Trophoblast cell (in vitro differentiated cells and primary cell): Measurements from ENCODE around the gene ACBD6.

Source experiments
- DNase-seq, 2 donors: peaks; one replicate each; pipeline ENCODE4 v3.0.0-alpha.2; 2016
- H2AFZ ChIP-seq: 2 replicates; pipeline ENCODE4 v1.6.1; 2013; ENCODE audit warnings: low read length, moderate library complexity, mild to moderate bottlenecking; ENCODE audit not compliant: insufficient read depth, poor library complexity
- H2AK5ac ChIP-seq: 2 replicates; pipeline ENCODE4 v1.6.1; 2013; ENCODE audit warnings: mild to moderate bottlenecking, low read length
- H2BK120ac ChIP-seq: 2 replicates; pipeline ENCODE4 v1.6.1; 2013; ENCODE audit warnings: low read length, mild to moderate bottlenecking, moderate library complexity; ENCODE audit not compliant: insufficient read depth, poor library complexity
- H2BK12ac ChIP-seq: 2 replicates; pipeline ENCODE4 v1.6.1; 2013; ENCODE audit warnings: mild to moderate bottlenecking, low read length, moderate library complexity
- H2BK5ac ChIP-seq: 2 replicates; pipeline ENCODE4 v1.6.1; 2013; ENCODE audit warnings: low read length, low read depth, moderate library complexity, mild to moderate bottlenecking; ENCODE audit not compliant: poor library complexity
- H3K14ac ChIP-seq: 2 replicates; pipeline ENCODE4 v1.6.1; 2013; ENCODE audit warnings: mild to moderate bottlenecking, low read length
- H3K18ac ChIP-seq: 2 replicates; pipeline ENCODE4 v1.6.1; 2013; ENCODE audit warnings: mild to moderate bottlenecking, low read length
- H3K23ac ChIP-seq: 2 replicates; pipeline ENCODE4 v1.6.1; 2013; ENCODE audit warnings: low read length
- H3K27ac ChIP-seq: 2 replicates; pipeline ENCODE4 v1.5.1; 2013; ENCODE audit warnings: low read depth, mild to moderate bottlenecking, inconsistent platforms, low read length, moderate library complexity
- H3K27me3 ChIP-seq: 2 replicates; pipeline ENCODE4 v1.6.1; 2013; ENCODE audit warnings: inconsistent platforms, mild to moderate bottlenecking, low read length, moderate library complexity; ENCODE audit not compliant: insufficient read depth
- H3K36me3 ChIP-seq, 2 experiments: 1 replicate in 1 of 2; 2 replicates in 1 of 2; pipeline ENCODE4 v1.6.1; 2013; ENCODE audit warnings: low read length in 2 of 2, mild to moderate bottlenecking in 2 of 2, moderate library complexity in 1 of 2; ENCODE audit not compliant: insufficient read depth in 2 of 2, control insufficient read depth in 1 of 2
- H3K4ac ChIP-seq: 2 replicates; pipeline ENCODE4 v1.6.1; 2013; ENCODE audit warnings: low read depth, mild to moderate bottlenecking, low read length, moderate library complexity
- H3K4me1 ChIP-seq, 2 experiments: 1 replicate in 1 of 2; 2 replicates in 1 of 2; pipeline ENCODE4 v1.6.1; 2013; ENCODE audit warnings: low read length in 2 of 2, mild to moderate bottlenecking in 2 of 2, moderate library complexity in 1 of 2; ENCODE audit not compliant: insufficient read depth in 2 of 2, control insufficient read depth in 1 of 2
- H3K4me2 ChIP-seq: 2 replicates; pipeline ENCODE4 v1.6.1; 2013; ENCODE audit warnings: inconsistent platforms, mild to moderate bottlenecking, low read length, moderate library complexity
- H3K4me3 ChIP-seq: 2 replicates; pipeline ENCODE4 v1.5.1; 2013; ENCODE audit warnings: mild to moderate bottlenecking, low read depth, low read length, inconsistent platforms
- H3K79me1 ChIP-seq: one replicate; pipeline ENCODE4 v1.6.1; 2013; ENCODE audit warnings: low read length
- H3K79me2 ChIP-seq: 2 replicates; pipeline ENCODE4 v1.6.1; 2013; ENCODE audit warnings: low read length, mild to moderate bottlenecking; ENCODE audit not compliant: control insufficient read depth, insufficient read depth, poor library complexity
- H3K9ac ChIP-seq: 2 replicates; pipeline ENCODE4 v1.6.1; 2013; ENCODE audit warnings: mild to moderate bottlenecking, low read length
- H3K9me3 ChIP-seq: 2 replicates; pipeline ENCODE4 v1.6.1; 2013; ENCODE audit warnings: low read depth, mild to moderate bottlenecking, control low read depth, inconsistent platforms, low read length; ENCODE audit not compliant: insufficient read depth
- H4K12ac ChIP-seq: 2 replicates; pipeline ENCODE4 v1.6.1; 2013; ENCODE audit warnings: low read depth, mild to moderate bottlenecking, low read length, moderate library complexity
- H4K8ac ChIP-seq: 2 replicates; pipeline ENCODE4 v1.6.1; 2013; ENCODE audit warnings: low read depth, mild to moderate bottlenecking, low read length, moderate library complexity
- H4K91ac ChIP-seq: one replicate; pipeline ENCODE4 v1.6.1; 2013; ENCODE audit warnings: low read depth, mild to moderate bottlenecking, low read length, moderate library complexity
- WGBS: extraction: QIAGEN DNeasy Blood & Tissue Kit; methylation state at CpG from one replicate; pipeline ENCODE4 v1.1.7; 2013; ENCODE audit warnings: missing lambda C conversion rate; ENCODE audit not compliant: insufficient read length, insufficient coverage; ENCODE audit errors: extremely low coverage; 5-methylcytosine and 5-hydroxymethylcytosine counted together

The ACBD6 gene

DNA sequence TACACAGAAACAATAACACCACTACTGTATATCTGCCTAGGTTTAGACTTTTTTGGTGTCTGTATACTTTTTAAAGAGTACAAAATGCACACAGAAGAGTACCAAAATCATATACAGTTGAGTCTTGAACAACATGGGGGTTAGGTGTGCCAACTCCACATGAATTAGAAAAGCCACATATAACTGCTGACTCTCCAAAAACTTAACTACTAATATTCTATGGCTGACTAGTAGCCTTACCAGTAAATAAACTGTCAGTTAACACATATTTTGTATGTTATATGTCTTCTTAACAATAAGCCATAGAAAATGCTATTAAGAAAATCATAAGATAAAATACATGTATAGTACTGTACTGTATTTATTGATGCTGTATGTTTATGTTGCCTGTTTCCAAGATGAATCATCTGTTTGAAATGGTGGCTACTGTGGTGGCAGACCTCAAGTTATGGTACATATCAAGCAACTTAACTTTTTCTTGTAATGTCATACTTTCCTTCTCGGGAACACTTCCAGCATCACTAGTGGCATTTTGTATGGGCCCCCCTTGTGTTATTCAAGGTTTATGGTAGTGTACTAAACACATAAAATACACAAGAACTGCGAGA is 201.1 kb downstream of the ACBD6 start:
- Histone ChIP-seq H3K14ac (no peak overlapping the region), H2BK5ac (no peak overlapping the region), H3K9ac (no peak overlapping the region), H4K12ac (no peak overlapping the region), H3K4me2 (no peak overlapping the region), H3K4me1 (no peaks in the 10 kb centered on the region), H3K4me3 (no peak overlapping the region), H2AK5ac (no peak overlapping the region), H4K91ac (no peak overlapping the region), H3K79me1 (no peaks in the 10 kb centered on the region), H2AFZ (no peak overlapping the region), H2BK120ac (no peak overlapping the region), H3K9me3 (no peaks in the 10 kb centered on the region), H3K36me3 (no peaks in the 10 kb centered on the region), H3K79me2 (no peaks in the 10 kb centered on the region), H3K27ac (no peak overlapping the region), H2BK12ac (no peak overlapping the region), H3K18ac (no peak overlapping the region), H4K8ac (no peak overlapping the region), H3K4ac (no peak overlapping the region), H3K23ac (no peak overlapping the region), H3K27me3 (no peaks in the 10 kb centered on the region)
- no CpG with 5 or more reads among the region's 2 CpGs for WGBS
- no peak for DNase-seq

DNA sequence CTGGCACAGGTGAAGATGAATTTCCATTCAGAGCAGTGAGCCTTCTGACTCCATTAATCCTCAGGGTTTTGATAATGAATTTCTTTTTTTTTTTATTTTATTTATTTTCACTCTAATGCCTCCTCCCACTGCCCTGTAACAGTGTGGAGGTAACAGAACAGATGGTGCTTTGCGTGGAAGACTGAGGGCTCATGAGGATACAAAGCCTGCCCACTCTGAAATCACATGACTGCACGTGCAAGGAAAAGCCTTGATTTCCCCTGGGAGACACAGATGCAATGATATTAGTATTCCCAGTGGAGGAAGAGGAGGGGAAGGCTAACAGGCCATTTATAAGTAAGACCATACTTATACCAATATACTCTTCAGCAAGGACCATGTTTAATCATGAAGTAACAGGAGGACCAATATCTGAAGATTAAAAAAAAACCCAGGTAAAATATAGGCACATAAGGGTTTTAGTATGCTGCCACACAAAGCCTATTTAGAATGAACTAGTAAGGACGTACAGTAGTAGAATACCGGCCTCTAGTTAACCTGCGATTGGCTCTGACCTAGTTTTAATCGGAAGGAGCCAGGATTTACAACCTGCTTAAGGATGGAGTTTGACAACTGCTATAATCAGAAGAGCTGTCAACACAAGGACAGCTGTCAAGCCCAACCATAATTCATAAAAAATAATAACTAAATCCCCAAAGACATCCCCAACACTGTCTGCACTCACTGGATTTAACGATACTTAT is 202.7 kb downstream of the ACBD6 start:
- no peak overlapping the region for H3K18ac ChIP-seq
- H3K9ac ChIP-seq: no peak overlapping the region
- no peak overlapping the region for H2BK5ac ChIP-seq
- H3K9me3 ChIP-seq: no peaks in the 10 kb centered on the region
- H3K27me3 ChIP-seq: no peaks in the 10 kb centered on the region
- no peaks in the 10 kb centered on the region for H3K79me2 ChIP-seq
- no peak overlapping the region for H3K4me3 ChIP-seq
- no peak overlapping the region for H2AK5ac ChIP-seq
- no peak overlapping the region for H4K12ac ChIP-seq
- no peak overlapping the region for H3K4ac ChIP-seq
- no peak for DNase-seq
- no CpG with 5 or more reads among the region's 7 CpGs for WGBS
- no peak overlapping the region for H4K91ac ChIP-seq
- H3K23ac ChIP-seq: no peak overlapping the region
- H3K79me1 ChIP-seq: no peaks in the 10 kb centered on the region
- H2AFZ ChIP-seq: no peak overlapping the region
- no peak overlapping the region for H3K27ac ChIP-seq
- no peak overlapping the region for H3K14ac ChIP-seq
- no peaks in the 10 kb centered on the region for H3K4me1 ChIP-seq
- H3K36me3 ChIP-seq: no peaks in the 10 kb centered on the region
- no peak overlapping the region for H2BK12ac ChIP-seq
- no peak overlapping the region for H3K4me2 ChIP-seq
- no peak overlapping the region for H2BK120ac ChIP-seq
- H4K8ac ChIP-seq: no peak overlapping the region

- Histone ChIP-seq H3K36me3 (no peaks in the 10 kb centered on the region), H3K4ac (no peak overlapping the region), H3K27me3 (no peaks in the 10 kb centered on the region), H3K79me2 (no peaks in the 10 kb centered on the region), H3K4me2 (no peak overlapping the region), H3K79me1 (no peaks in the 10 kb centered on the region), H3K14ac (no peak overlapping the region), H3K9ac (no peak overlapping the region), H2BK12ac (no peak overlapping the region), H2BK5ac (no peak overlapping the region), H3K9me3 (no peaks in the 10 kb centered on the region), H4K8ac (no peak overlapping the region), H2BK120ac (no peak overlapping the region), H3K27ac (no peak overlapping the region), H3K23ac (no peak overlapping the region), H4K12ac (no peak overlapping the region), H3K4me3 (no peak overlapping the region), H2AFZ (no peak overlapping the region), H4K91ac (no peak overlapping the region), H2AK5ac (no peak overlapping the region), H3K18ac (no peak overlapping the region), H3K4me1 (no peaks in the 10 kb centered on the region)
- no CpG with 5 or more reads among the region's 1 CpG for WGBS
- DNase-seq: no peak
These were observed 206.4 kb downstream of the ACBD6 start for GRCh38 chr1:180295999-180296398.

DNA sequence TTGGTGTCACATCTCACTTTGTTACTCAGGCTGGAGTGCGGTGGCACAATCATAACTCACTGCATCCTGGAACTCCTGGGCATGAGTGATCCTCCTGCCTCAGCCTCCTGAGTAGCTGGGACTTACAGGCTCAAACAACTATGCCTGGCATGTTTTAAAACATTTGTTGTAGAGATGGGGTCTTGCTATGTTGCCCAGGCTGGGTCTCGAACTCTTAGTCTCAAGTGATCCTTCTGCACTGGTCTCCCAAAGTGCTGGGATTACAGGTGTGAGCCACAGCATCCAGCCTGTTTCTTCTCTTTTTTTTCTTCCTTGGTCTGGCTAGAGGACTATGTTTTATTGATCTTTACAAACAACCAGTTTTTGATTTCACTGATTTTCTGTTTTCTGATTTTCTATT is 207.7 kb downstream of the ACBD6 start:
- Histone ChIP-seq H2BK120ac (no peak overlapping the region), H3K27me3 (no peaks in the 10 kb centered on the region), H3K9me3 (no peaks in the 10 kb centered on the region), H4K12ac (no peak overlapping the region), H3K4ac (no peak overlapping the region), H3K36me3 (no peaks in the 10 kb centered on the region), H2AFZ (no peak overlapping the region), H4K8ac (no peak overlapping the region), H2BK5ac (no peak overlapping the region), H3K9ac (no peak overlapping the region), H3K27ac (no peak overlapping the region), H3K79me1 (no peaks in the 10 kb centered on the region), H3K18ac (no peak overlapping the region), H4K91ac (no peak overlapping the region), H3K4me1 (no peaks in the 10 kb centered on the region), H3K4me3 (no peak overlapping the region), H3K79me2 (no peaks in the 10 kb centered on the region), H2AK5ac (no peak overlapping the region), H3K14ac (no peak overlapping the region), H2BK12ac (no peak overlapping the region), H3K4me2 (no peak overlapping the region), H3K23ac (no peak overlapping the region)
- no CpG with 5 or more reads among the region's 2 CpGs for WGBS
- peak in 1 of 2 donors; percentile 11 for DNase-seq
